GM18951 (cell line): ENCODE measurements around the gene TAS1R3.

ENCODE experiments used
- POLR2A ChIP-seq: IDR thresholded peaks from 4 replicates; pipeline ENCODE4 v1.6.1; 2011; ENCODE audit warnings: mild to moderate bottlenecking; ENCODE audit not compliant: insufficient read length, insufficient read depth; ENCODE audit errors: extremely low read depth
- in situ Hi-C: fragments of 300-500 bp; cut with MboI; formaldehyde crosslinking; loops from one replicate; pipeline ENCODE4 v1.12.0; 2022; ENCODE audit warnings: low sequenced_read_pairs, mixed read lengths, inconsistent platforms; ENCODE audit not compliant: unreplicated experiment

Gene TAS1R3

GRCh38 chr1:1291023-1291528, 40.0 kb upstream of the TAS1R3 start:
- in situ Hi-C loops: no loop called here

GRCh38 chr1:1291548-1292441, 39.3 kb upstream of the TAS1R3 start:
- no peak for TF ChIP-seq POLR2A
- in situ Hi-C loops: no loop called here

More at GRCh38 chr1:1291023-1291528, 40.0 kb upstream of the TAS1R3 start:
- TF ChIP-seq POLR2A: no peak

DNA sequence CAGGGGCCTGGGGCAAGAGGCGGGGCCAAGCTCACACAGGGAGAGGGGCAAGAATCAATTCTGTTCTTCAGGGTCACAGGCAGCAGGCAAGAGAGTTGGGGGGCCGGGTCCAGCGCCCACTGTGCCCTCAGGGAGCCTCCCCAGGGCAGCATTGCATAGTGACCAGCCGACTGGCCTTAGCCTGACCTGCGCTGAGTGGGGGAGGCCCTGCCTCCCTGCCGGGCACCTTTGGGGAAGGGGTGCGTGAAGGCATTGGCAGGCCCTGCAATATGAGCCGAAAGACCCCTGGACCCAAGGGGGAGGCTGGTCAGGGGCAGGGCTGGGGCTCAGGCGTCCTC, 38.7 kb upstream of the TAS1R3 start:
- TF ChIP-seq POLR2A: no peak
- in situ Hi-C loops: no loop called here

DNA sequence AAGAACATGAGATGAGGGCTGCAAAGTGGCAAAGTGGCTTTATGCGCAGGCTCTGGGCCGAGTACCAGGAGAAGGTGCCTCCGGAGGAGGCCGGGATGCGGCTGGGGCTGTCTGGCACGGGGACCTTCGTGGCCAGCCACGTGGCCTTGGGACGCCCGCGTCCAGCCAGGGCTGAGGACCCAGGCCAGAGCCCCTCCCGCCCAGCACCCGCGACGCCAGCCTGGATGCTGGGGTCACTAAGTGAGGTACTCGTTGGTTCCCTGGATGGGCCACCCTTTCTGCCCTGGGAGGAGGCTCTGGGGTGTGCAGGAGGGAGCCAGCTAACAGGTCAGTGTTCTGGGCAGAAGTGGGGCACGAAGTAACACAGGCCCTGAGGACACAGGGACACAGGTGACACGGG, 38.2 kb upstream of the TAS1R3 start:
- TF ChIP-seq POLR2A: no peak
- in situ Hi-C loops: no loop called here

GRCh38 chr1:1293263-1294249, 37.5 kb upstream of the TAS1R3 start:
- no peak for TF ChIP-seq POLR2A
- in situ Hi-C loops: no loop called here

- no peak for TF ChIP-seq POLR2A
- in situ Hi-C loops: no loop called here
These were observed 36.7 kb upstream of the TAS1R3 start for GRCh38 chr1:1294250-1294890.

GRCh38 chr1:1295154-1295923, 35.7 kb upstream of the TAS1R3 start:
- no peak for TF ChIP-seq POLR2A
- in situ Hi-C loops: no loop called here

DNA sequence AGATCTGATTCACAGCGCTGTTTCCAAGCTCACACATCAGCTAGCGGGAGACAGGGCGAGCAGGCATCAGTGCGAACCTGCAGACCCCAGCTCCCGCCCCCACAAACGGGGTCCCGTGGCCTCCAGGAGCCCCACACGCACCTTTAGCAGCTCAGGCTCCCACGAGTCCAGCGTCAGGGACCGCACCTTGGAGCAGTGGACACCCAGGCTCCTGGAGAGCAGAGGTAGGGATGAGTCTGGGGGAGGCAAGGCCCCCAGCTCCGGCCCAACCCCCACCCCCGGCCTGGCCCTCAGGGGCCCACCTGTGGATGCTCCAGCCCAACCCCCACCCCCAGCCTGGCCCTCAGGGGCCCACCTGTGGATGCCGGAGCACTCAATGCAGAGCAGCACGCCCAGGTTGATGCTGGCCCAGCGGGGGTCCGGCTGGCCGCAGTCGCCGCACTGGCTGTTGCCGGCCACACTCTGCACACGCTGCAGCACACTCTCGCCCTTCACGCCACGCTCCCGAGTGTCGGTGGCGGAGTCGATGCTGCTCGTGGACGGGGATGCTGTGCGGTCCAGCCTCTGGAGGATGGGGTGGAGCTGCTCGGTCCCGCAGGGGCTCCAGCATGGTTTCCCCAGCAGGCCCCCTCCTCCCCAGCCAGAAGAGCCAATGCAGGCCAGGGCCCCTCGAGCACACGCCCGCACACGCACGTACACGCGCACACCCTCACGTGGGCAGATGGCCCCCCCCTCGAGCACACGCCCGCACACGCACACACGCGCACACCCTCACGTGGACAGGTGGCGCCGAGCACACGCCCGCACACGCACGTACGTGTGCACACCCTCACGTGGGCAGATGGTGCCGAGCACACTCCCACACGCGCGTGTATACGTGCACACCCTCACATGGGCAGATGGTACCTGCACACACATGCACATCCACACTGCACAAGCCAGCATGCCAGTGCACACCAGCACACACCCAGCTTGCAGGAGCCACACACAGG, 34.7 kb upstream of the TAS1R3 start:
- in situ Hi-C loops: no loop called here

GRCh38 chr1:1297802-1298424, 33.2 kb upstream of the TAS1R3 start:
- in situ Hi-C loops: no loop called here

More for the DNA sequence above, 34.7 kb upstream of the TAS1R3 start:
- no peak for TF ChIP-seq POLR2A

DNA sequence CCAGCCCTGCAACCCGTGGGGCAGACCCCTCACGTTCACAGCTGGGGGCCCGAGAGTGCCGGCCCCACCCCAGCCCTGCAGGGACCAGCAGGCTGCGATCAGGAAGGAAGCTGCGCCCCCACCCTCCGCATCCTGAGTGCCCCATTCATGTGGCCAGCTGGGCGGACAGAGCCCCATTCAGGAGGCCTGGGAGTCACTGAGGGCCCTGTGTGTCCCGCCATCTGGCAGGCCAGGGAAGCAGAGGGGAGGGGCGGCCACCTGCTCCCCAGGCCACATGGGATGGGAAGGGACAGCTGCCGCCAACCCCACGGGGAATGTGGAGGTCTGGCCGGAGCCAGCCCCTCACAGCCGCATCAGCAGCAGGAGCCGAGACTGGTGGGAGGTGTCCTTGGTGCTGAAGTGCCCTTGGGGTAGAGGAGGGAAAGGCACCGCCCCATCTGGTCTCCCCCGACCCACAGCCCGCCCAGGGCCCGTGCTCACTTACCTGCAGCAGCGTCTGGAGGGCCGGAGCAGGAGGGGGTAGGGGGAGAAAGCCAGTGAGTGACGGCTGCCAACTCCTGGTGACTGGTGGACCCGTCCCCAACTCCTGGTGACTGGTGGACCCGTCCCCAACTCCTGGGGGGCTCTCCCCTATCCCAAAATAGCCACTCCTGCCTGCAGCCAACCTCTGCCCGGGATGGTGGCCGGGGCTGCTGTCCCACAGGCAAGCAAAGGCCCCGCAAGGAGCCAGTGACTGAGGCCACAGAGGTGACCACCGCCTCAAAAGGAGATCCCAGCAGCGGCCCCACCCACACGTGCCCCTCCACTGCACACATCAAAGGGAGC, 32.0 kb upstream of the TAS1R3 start:
- in situ Hi-C loops: no loop called here
- no peak for TF ChIP-seq POLR2A

More at GRCh38 chr1:1297802-1298424, 33.2 kb upstream of the TAS1R3 start:
- no peak for TF ChIP-seq POLR2A
